Measurements from ENCODE around the gene TMEM97. TPM values are rescaled to one million over a fixed set of nuclear protein-coding genes. Genes with fewer than 3 reads are reported as not detected.
"Not testable (repeated sequence)": the region's sequence is repeated elsewhere in the genome, so short reads cannot be mapped to it uniquely, and the experiment has no call there.

The TMEM97 gene
- total and polyA plus RNA-seq, 4 donors: 23.5 to 62.6 (median 38.8) TPM

- no peaks in the 10 kb centered on the region for H3K9me3 ChIP-seq (ENCODE audit: control insufficient read depth in 4 of 4, insufficient read depth in 3 of 4, low read length in 3 of 4)
- ATAC-seq (ENCODE audit: insufficient read depth, low FRiP score) (peak; percentile 95), DNase-seq (peak; percentile 100)
- peak within 1 kb of the TSS; percentile 91 to 97 for H3K9ac ChIP-seq (ENCODE audit: insufficient read depth in 1 of 2, low read length in 2 of 2)
- TF ChIP-seq, protein P1, sequence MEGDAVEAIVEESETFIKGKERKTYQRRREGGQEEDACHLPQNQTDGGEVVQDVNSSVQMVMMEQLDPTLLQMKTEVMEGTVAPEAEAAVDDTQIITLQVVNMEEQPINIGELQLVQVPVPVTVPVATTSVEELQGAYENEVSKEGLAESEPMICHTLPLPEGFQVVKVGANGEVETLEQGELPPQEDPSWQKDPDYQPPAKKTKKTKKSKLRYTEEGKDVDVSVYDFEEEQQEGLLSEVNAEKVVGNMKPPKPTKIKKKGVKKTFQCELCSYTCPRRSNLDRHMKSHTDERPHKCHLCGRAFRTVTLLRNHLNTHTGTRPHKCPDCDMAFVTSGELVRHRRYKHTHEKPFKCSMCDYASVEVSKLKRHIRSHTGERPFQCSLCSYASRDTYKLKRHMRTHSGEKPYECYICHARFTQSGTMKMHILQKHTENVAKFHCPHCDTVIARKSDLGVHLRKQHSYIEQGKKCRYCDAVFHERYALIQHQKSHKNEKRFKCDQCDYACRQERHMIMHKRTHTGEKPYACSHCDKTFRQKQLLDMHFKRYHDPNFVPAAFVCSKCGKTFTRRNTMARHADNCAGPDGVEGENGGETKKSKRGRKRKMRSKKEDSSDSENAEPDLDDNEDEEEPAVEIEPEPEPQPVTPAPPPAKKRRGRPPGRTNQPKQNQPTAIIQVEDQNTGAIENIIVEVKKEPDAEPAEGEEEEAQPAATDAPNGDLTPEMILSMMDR (IDR thresholded peaks at IDR 0.05; ENCODE audit: control extremely low read depth, extremely low read depth): no peak
- WGBS, 2 donors: 0% methylated on average over 62 of the region's 62 CpGs
- peak within 1 kb of the TSS; percentile 86 for H3K4me3 ChIP-seq
- H3K27ac ChIP-seq (ENCODE audit: low read depth in 1 of 2, low read length in 1 of 2): peak within 1 kb of the TSS; percentile 93 to 97
- H3K27me3 ChIP-seq (ENCODE audit: control insufficient read depth in 3 of 3, insufficient read depth in 3 of 3, low read length in 2 of 3): no peaks in the 10 kb centered on the region
- peaks cover 4 to 24% (median 6%) of the 10 kb centered on the region in 5 donors for H3K4me1 ChIP-seq (ENCODE audit: control insufficient read depth in 5 of 5, insufficient read depth in 5 of 5, low read length in 5 of 5)
- peaks cover 0 to 24% (median 12%) of the 10 kb centered on the region in 4 donors for H3K36me3 ChIP-seq (ENCODE audit: control insufficient read depth in 4 of 4, insufficient read depth in 4 of 4, low read length in 4 of 4)
Measured at GRCh38 chr17:28335201-28335958, 16.4 kb downstream of the TMEM97 start, which contains the start of the genes IFT20 and TNFAIP1. Gene IFT20 (minus strand): TSS chr17:28335472. CDS start chr17:28331985, 3,487 bp downstream. Gene TNFAIP1 (plus strand): TSS chr17:28335761. CDS start chr17:28339522, 3,761 bp downstream.

DNA sequence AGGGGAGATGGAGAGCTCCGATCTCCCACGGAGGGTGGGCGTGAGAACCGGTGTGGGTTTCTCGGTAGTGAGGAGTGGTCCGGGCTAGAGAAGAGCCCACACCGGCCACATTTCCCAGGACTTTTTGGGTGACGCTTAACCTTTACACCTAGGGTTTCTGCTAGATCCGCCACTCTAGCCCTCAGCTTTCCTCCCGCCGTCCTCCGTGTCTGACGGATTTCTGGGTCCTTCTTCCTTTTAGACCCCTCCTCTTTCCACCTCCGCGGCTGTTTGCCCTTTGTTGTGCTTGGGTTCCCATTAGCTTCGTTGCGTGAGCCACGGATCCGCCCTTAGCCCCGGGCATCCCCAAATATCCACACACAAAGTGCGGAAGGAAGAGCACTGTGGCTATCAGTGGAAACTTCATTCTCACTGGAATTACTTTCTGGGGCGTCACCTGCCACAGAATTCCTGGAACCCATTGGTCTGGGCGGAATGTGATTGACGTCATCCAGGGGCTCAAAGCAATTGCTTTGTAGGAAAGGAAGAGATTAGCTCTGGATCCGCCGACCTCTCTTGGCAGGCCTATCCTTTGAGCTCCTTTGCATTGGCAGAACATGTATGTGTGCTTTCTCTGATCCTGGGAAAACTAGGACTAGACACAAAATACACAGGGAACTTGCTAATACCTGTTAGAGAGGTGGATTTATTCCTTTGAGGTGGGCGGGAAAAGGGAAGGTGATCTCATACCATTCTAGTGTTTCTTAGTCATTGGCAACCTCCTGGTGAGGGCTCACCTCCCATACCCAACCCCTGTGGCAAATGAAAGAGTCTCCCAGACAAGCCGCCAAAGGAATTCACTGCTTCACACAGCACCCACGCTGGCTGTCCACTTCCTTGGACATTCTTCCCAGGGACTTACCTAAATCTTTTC lies 17.2 kb downstream of the TMEM97 start:
- no peak for ATAC-seq (ENCODE audit: insufficient read depth, low FRiP score)
- TF ChIP-seq, protein P1 (IDR thresholded peaks at IDR 0.05; ENCODE audit: control extremely low read depth, extremely low read depth): no peak
- 6 to 9% methylated on average over 28 to 29 of the region's 29 CpGs for whole genome bisulfite sequencing, 2 donors
- Histone ChIP-seq H3K9ac (ENCODE audit: insufficient read depth in 1 of 2, low read length in 2 of 2) (peak overlapping the region; percentile 87 to 91), H3K4me1 (ENCODE audit: control insufficient read depth in 5 of 5, insufficient read depth in 5 of 5, low read length in 5 of 5) (peaks cover 4 to 24% (median 6%) of the 10 kb centered on the region in 5 donors), H3K4me3 (peak overlapping the region; percentile 86), H3K9me3 (ENCODE audit: control insufficient read depth in 4 of 4, insufficient read depth in 3 of 4, low read length in 3 of 4) (no peaks in the 10 kb centered on the region), H3K36me3 (ENCODE audit: control insufficient read depth in 4 of 4, insufficient read depth in 4 of 4, low read length in 4 of 4) (peaks cover 4 to 22% (median 16%) of the 10 kb centered on the region in 4 donors), H3K27ac (ENCODE audit: low read depth in 1 of 2, low read length in 1 of 2) (peak overlapping the region; percentile 93 to 97), H3K27me3 (ENCODE audit: control insufficient read depth in 3 of 3, insufficient read depth in 3 of 3, low read length in 2 of 3) (no peaks in the 10 kb centered on the region)
- DNase-seq: peak; percentile 76 to 79 (median 77)

DNA sequence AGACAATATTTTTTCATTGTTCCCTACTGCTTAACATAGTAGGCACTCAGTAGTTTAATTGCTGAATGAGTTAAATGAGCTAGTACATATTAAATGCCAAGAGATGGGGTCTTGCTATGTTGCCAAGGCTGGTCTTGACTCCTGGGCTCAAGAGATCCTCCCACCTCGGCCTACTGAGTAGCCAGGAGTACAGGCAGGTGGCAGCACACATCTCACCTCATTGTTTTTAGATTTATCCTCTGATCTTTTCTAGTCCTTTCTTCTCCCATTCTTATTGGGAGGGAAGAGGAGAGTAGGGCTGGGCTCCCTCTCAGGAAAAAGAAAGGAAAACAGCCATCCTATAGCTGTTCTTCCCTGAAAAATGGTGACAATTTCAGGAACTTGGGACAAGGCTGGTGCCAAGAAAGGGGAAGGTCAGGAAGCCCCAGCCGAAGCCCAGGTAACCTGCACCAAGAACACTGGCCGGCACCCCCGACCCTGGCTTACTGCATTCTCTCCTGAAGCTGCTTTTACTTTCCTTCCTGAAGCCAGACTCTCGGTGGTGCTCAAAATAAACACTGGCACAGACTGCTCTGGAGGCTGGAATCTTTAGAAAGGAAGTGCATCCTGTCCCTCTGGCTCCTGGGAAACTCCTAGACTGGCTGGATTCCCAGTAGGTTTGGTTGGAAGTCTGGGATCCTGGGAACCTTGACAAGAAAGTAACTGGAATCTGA lies 19.2 kb downstream of the TMEM97 start:
- Histone ChIP-seq H3K4me3 (no peak overlapping the region), H3K9me3 (ENCODE audit: control insufficient read depth in 4 of 4, insufficient read depth in 3 of 4, low read length in 3 of 4) (no peaks in the 10 kb centered on the region), H3K9ac (ENCODE audit: insufficient read depth in 1 of 2, low read length in 2 of 2) (no peak overlapping the region), H3K36me3 (ENCODE audit: control insufficient read depth in 4 of 4, insufficient read depth in 4 of 4, low read length in 4 of 4) (peaks cover 12 to 35% (median 27%) of the 10 kb centered on the region in 4 donors), H3K4me1 (ENCODE audit: control insufficient read depth in 5 of 5, insufficient read depth in 5 of 5, low read length in 5 of 5) (peaks cover 4 to 24% (median 6%) of the 10 kb centered on the region in 5 donors), H3K27ac (ENCODE audit: low read depth in 1 of 2, low read length in 1 of 2) (peak overlapping the region; percentile 56 to 61), H3K27me3 (ENCODE audit: control insufficient read depth in 3 of 3, insufficient read depth in 3 of 3, low read length in 2 of 3) (no peaks in the 10 kb centered on the region)
- TF ChIP-seq, protein P1 (IDR thresholded peaks at IDR 0.05; ENCODE audit: control extremely low read depth, extremely low read depth): no peak
- ATAC-seq (ENCODE audit: insufficient read depth, low FRiP score) (no peak), DNase-seq (peak in 2 of 3 donors; percentile 13 to 46)
- WGBS, 2 donors: 59 to 77% methylated on average over 5 of the region's 5 CpGs

DNA sequence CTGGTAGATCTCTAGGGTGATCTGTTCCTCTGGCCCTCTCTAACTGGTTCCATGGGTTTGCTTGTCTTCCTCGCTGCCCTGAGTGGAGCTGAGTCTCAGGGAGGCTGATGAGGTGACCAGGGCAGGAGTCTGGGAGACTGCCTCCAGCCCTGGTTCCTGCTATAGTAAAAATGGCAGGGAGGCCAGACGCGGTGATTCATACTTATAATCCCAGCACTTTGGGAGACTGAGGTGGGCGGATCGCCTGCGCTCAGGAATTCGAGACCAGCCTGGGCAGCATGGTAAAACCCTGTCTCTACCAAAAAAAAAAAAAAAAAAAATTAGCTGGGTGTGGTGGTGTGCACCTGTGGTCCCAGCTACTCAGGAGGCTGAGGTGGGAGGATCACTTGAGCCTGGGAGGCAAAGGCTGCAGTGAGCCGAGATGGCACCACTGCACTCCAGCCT lies 19.8 kb downstream of the TMEM97 start:
- 86 to 93% methylated on average over 8 of the region's 8 CpGs for WGBS, 2 donors
- not testable (repeated sequence) for H3K9ac ChIP-seq (ENCODE audit: insufficient read depth in 1 of 2, low read length in 2 of 2); H3K27me3 ChIP-seq (ENCODE audit: control insufficient read depth in 3 of 3, insufficient read depth in 3 of 3, low read length in 2 of 3); H3K9me3 ChIP-seq (ENCODE audit: control insufficient read depth in 4 of 4, insufficient read depth in 3 of 4, low read length in 3 of 4); ATAC-seq (ENCODE audit: insufficient read depth, low FRiP score); H3K4me3 ChIP-seq; DNase-seq
- Histone ChIP-seq H3K4me1 (ENCODE audit: control insufficient read depth in 5 of 5, insufficient read depth in 5 of 5, low read length in 5 of 5) (peaks cover 4 to 24% (median 6%) of the 10 kb centered on the region in 5 donors), H3K36me3 (ENCODE audit: control insufficient read depth in 4 of 4, insufficient read depth in 4 of 4, low read length in 4 of 4) (peaks cover 14 to 41% (median 31%) of the 10 kb centered on the region in 4 donors), H3K27ac (ENCODE audit: low read depth in 1 of 2, low read length in 1 of 2) (peak overlapping the region; percentile 54 to 61)

Data from lung (tissue), 12 donors.